OCI-LY7 (cell line): ENCODE measurements around the gene MACROH2A1. TPM values are rescaled to one million over a fixed set of nuclear protein-coding genes. Genes with fewer than 3 reads are reported as not detected.

Experiments used
- BruUV-seq: library from RNA; stranded (reverse); fragments of 400-500 nt; replicated peaks from 2 replicates; lab custom pipeline; 2021; lab: Mats Ljungman, UMichigan
- CTCF ChIA-PET: fragments of 300-600 bp; sonication (Branson Sonifier 250); formaldehyde crosslinking; loops from one replicate; lab custom pipeline; 2022; ENCODE audit warnings: antibody characterized with exemption; ENCODE audit not compliant: unreplicated experiment; lab: Charles Lee
- POLR2A ChIA-PET: fragments of 300-600 bp; sonication (Branson Sonifier 250); formaldehyde crosslinking; loops from one replicate; lab custom pipeline; 2022; ENCODE audit warnings: antibody characterized with exemption; lab: Charles Lee
- DNase-seq: peaks from one replicate; pipeline ENCODE4 v3.0.0-alpha.2; 2015; ENCODE audit warnings: low spot score
- H2AFZ ChIP-seq: fragments of 200-600 bp; sonication (generic), shearing (Covaris generic); 2 replicates; pipeline ENCODE4 v1.6.1; 2014; ENCODE audit warnings: mild to moderate bottlenecking, antibody characterized with exemption, low read length, moderate library complexity
- H3K27ac ChIP-seq: fragments of 200-600 bp; sonication (generic); 2 replicates; pipeline ENCODE4 v1.5.1; 2014; ENCODE audit warnings: mixed run types, low read depth, mild to moderate bottlenecking, moderate library complexity, low read length, inconsistent platforms; ENCODE audit not compliant: poor library complexity, severe bottlenecking
- H3K36me3 ChIP-seq: fragments of 200-600 bp; sonication (generic); 2 replicates; pipeline ENCODE4 v1.6.1; 2014; ENCODE audit warnings: mild to moderate bottlenecking, antibody characterized with exemption, low read length, moderate library complexity, mixed read lengths; ENCODE audit not compliant: insufficient read depth
- H3K4me1 ChIP-seq: fragments of 200-600 bp; sonication (generic); 2 replicates; pipeline ENCODE4 v1.5.1; 2014; ENCODE audit warnings: mild to moderate bottlenecking, low read length; ENCODE audit not compliant: insufficient read depth, poor library complexity, severe bottlenecking
- H3K4me2 ChIP-seq: fragments of 200-600 bp; sonication (generic); 2 replicates; pipeline ENCODE4 v1.6.1; 2014; ENCODE audit warnings: mild to moderate bottlenecking, low read length
- H3K4me3 ChIP-seq: fragments of 200-600 bp; sonication (generic); 2 replicates; pipeline ENCODE4 v1.5.1; 2014; ENCODE audit warnings: mild to moderate bottlenecking, low read depth, low read length; ENCODE audit not compliant: poor library complexity, severe bottlenecking
- H3K79me2 ChIP-seq: fragments of 200-600 bp; sonication (generic); 2 replicates; pipeline ENCODE4 v1.6.1; 2016; ENCODE audit warnings: low read depth, mild to moderate bottlenecking, low read length, moderate library complexity, mixed read lengths; ENCODE audit not compliant: insufficient read depth
- H3K9me2 ChIP-seq: fragments of 200-600 bp; sonication (generic); 2 replicates; pipeline ENCODE4 v1.6.1; 2016; ENCODE audit warnings: mild to moderate bottlenecking, low read length, mixed read lengths; ENCODE audit not compliant: insufficient read depth
- H3K9me3 ChIP-seq: fragments of 200-600 bp; sonication (generic); 2 replicates; pipeline ENCODE4 v1.6.1; 2014; ENCODE audit warnings: mild to moderate bottlenecking, mixed run types, low read length, mixed read lengths
- H4K20me1 ChIP-seq: fragments of 200-600 bp; sonication (generic); 2 replicates; pipeline ENCODE4 v1.6.1; 2014; ENCODE audit warnings: mild to moderate bottlenecking, antibody characterized with exemption, low read length, moderate library complexity, mixed read lengths; ENCODE audit not compliant: insufficient read depth
- EZH2phosphoT487 ChIP-seq: fragments of 200-600 bp; sonication (generic); IDR thresholded peaks from 2 replicates; pipeline ENCODE4 v1.6.1; 2018; ENCODE audit warnings: low read depth, borderline replicate concordance, mild to moderate bottlenecking, mixed run types, antibody characterized with exemption, low read length, moderate library complexity, mixed read lengths
- intact Hi-C: fragments of 100-400 bp; cut with micrococcal nuclease; formaldehyde crosslinking; loops from one replicate; pipeline ENCODE4 v1.10.0; 2022; ENCODE audit not compliant: unreplicated experiment
- total RNA-seq, 2 experiments: library from RNA; depleted of rRNA in 1 of 2; stranded (reverse); fragments of >200 nt in 1 of 2; shearing (Covaris generic) in 1 of 2; gene quantifications; 2 replicates each; pipeline ENCODE4 v1.2.3, GENCODE V29; 2014 to 2022
- TF ChIP-seq, protein P1 (sequence below): fragments of 200-600 bp; sonication (generic); conservative IDR thresholded peaks from 2 replicates; pipeline ENCODE4 v1.5.1; 2014; ENCODE audit warnings: mild to moderate bottlenecking, antibody characterized with exemption, low read length, moderate library complexity, mixed read lengths

The MACROH2A1 gene
- total RNA-seq, 2 experiments from 2014 or later, result 271 to 356 TPM

GRCh38 chr5:135433681-135434426, 34.8 kb upstream of the MACROH2A1 start:
- H3K4me2 ChIP-seq, result no peak overlapping the region
- H3K36me3 ChIP-seq, result no peaks in the 10 kb centered on the region
- no peak overlapping the region for H2AFZ ChIP-seq
- intact Hi-C loops, result no loop called here
- no peaks in the 10 kb centered on the region for H4K20me1 ChIP-seq
- no peaks in the 10 kb centered on the region for H3K79me2 ChIP-seq
- TF ChIP-seq, protein P1, sequence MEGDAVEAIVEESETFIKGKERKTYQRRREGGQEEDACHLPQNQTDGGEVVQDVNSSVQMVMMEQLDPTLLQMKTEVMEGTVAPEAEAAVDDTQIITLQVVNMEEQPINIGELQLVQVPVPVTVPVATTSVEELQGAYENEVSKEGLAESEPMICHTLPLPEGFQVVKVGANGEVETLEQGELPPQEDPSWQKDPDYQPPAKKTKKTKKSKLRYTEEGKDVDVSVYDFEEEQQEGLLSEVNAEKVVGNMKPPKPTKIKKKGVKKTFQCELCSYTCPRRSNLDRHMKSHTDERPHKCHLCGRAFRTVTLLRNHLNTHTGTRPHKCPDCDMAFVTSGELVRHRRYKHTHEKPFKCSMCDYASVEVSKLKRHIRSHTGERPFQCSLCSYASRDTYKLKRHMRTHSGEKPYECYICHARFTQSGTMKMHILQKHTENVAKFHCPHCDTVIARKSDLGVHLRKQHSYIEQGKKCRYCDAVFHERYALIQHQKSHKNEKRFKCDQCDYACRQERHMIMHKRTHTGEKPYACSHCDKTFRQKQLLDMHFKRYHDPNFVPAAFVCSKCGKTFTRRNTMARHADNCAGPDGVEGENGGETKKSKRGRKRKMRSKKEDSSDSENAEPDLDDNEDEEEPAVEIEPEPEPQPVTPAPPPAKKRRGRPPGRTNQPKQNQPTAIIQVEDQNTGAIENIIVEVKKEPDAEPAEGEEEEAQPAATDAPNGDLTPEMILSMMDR, result no peak
- TF ChIP-seq EZH2phosphoT487, result no peak
- H3K4me1 ChIP-seq, result peaks cover 12% of the 10 kb centered on the region
- no peaks in the 10 kb centered on the region for H3K9me2 ChIP-seq
- no peak overlapping the region for H3K4me3 ChIP-seq
- no peaks in the 10 kb centered on the region for H3K9me3 ChIP-seq
- H3K27ac ChIP-seq, result no peak overlapping the region
- POLR2A ChIA-PET, result no interaction called here
- CTCF ChIA-PET, result no interaction called here
- no peak for DNase-seq
- no TSS peak for BruUV-seq

GRCh38 chr5:135432113-135432512, 33.1 kb upstream of the MACROH2A1 start:
- ChIA-PET POLR2A (no interaction called here), CTCF (no interaction called here)
- Histone ChIP-seq H3K4me1 (peaks cover 6% of the 10 kb centered on the region), H3K9me2 (no peaks in the 10 kb centered on the region), H2AFZ (no peak overlapping the region), H3K27ac (no peak overlapping the region), H3K4me3 (no peak overlapping the region), H3K36me3 (no peaks in the 10 kb centered on the region), H3K9me3 (no peaks in the 10 kb centered on the region), H3K79me2 (no peaks in the 10 kb centered on the region), H4K20me1 (no peaks in the 10 kb centered on the region), H3K4me2 (no peak overlapping the region)
- DNase-seq, result no peak
- no TSS peak for BruUV-seq
- intact Hi-C loops, result no loop called here
- TF ChIP-seq, protein P1, result no peak
- TF ChIP-seq EZH2phosphoT487, result no peak

DNA sequence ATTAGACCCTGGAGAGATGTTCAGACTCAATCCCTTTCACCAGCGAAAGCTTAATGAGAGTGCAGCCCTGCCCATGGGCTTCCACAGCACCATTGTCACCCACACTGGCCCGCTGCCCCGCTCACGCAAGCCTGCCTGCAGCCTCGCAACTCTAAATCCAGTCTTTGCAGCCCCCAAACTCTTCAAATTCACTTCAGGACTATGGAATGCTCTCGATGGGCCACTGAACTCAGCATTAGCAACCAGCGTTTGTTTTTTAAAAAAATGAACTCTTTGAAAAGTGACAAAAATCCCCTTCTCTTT, 31.1 kb upstream of the MACROH2A1 start:
- DNase-seq, result no peak
- intact Hi-C loops, result no loop called here
- H3K4me3 ChIP-seq, result no peak overlapping the region
- no peaks in the 10 kb centered on the region for H4K20me1 ChIP-seq
- H3K27ac ChIP-seq, result no peak overlapping the region
- no peaks in the 10 kb centered on the region for H3K79me2 ChIP-seq
- no peak overlapping the region for H3K4me2 ChIP-seq
- POLR2A ChIA-PET, result no interaction called here
- TF ChIP-seq, protein P1, result no peak
- no peak for TF ChIP-seq EZH2phosphoT487
- no peaks in the 10 kb centered on the region for H3K36me3 ChIP-seq
- no peaks in the 10 kb centered on the region for H3K4me1 ChIP-seq
- no peak overlapping the region for H2AFZ ChIP-seq
- BruUV-seq, result no TSS peak
- H3K9me3 ChIP-seq, result no peaks in the 10 kb centered on the region
- CTCF ChIA-PET, result no interaction called here
- H3K9me2 ChIP-seq, result no peaks in the 10 kb centered on the region
